ENCODE results near the gene TSPO2.

The TSPO2 gene

GRCh38 chr6:41043151-41043550 is 884 bp downstream of the TSPO2 start:
- Histone ChIP-seq H3K36me3 (ENCODE audit: control insufficient read depth, low read depth, low read length) (no peaks in the 10 kb centered on the region), H3K4me1 (ENCODE audit: control insufficient read depth, low read depth, low read length) (peaks cover 3% of the 10 kb centered on the region), H3K27me3 (ENCODE audit: control insufficient read depth, insufficient read depth, low read length) (no peaks in the 10 kb centered on the region), H3K27ac (ENCODE audit: low read length) (no peak overlapping the region), H3K4me3 (ENCODE audit: low read length) (no peak overlapping the region), H3K9me3 (ENCODE audit: control insufficient read depth, low read depth, low read length) (no peaks in the 10 kb centered on the region), H3K9ac (ENCODE audit: low read length) (no peak overlapping the region)

GRCh38 chr6:41045664-41046063 is 3.4 kb downstream of the TSPO2 start:
- Histone ChIP-seq H3K36me3 (ENCODE audit: control insufficient read depth, low read depth, low read length) (no peaks in the 10 kb centered on the region), H3K4me1 (ENCODE audit: control insufficient read depth, low read depth, low read length) (no peaks in the 10 kb centered on the region), H3K27me3 (ENCODE audit: control insufficient read depth, insufficient read depth, low read length) (no peaks in the 10 kb centered on the region), H3K9me3 (ENCODE audit: control insufficient read depth, low read depth, low read length) (no peaks in the 10 kb centered on the region), H3K9ac (ENCODE audit: low read length) (no peak overlapping the region), H3K27ac (ENCODE audit: low read length) (no peak overlapping the region), H3K4me3 (ENCODE audit: low read length) (no peak overlapping the region)

GRCh38 chr6:41046084-41046483 is 3.8 kb downstream of the TSPO2 start:
- no peak overlapping the region for H3K9ac ChIP-seq (ENCODE audit: low read length)
- H3K4me3 ChIP-seq (ENCODE audit: low read length), result no peak overlapping the region
- no peaks in the 10 kb centered on the region for H3K36me3 ChIP-seq (ENCODE audit: control insufficient read depth, low read depth, low read length)
- no peak overlapping the region for H3K27ac ChIP-seq (ENCODE audit: low read length)
- H3K4me1 ChIP-seq (ENCODE audit: control insufficient read depth, low read depth, low read length), result no peaks in the 10 kb centered on the region
- H3K9me3 ChIP-seq (ENCODE audit: control insufficient read depth, low read depth, low read length), result no peaks in the 10 kb centered on the region
- no peaks in the 10 kb centered on the region for H3K27me3 ChIP-seq (ENCODE audit: control insufficient read depth, insufficient read depth, low read length)

- Histone ChIP-seq H3K36me3 (ENCODE audit: control insufficient read depth, low read depth, low read length) (no peaks in the 10 kb centered on the region), H3K4me1 (ENCODE audit: control insufficient read depth, low read depth, low read length) (no peaks in the 10 kb centered on the region), H3K4me3 (ENCODE audit: low read length) (no peak overlapping the region), H3K27ac (ENCODE audit: low read length) (no peak overlapping the region), H3K9ac (ENCODE audit: low read length) (no peak overlapping the region), H3K9me3 (ENCODE audit: control insufficient read depth, low read depth, low read length) (no peaks in the 10 kb centered on the region), H3K27me3 (ENCODE audit: control insufficient read depth, insufficient read depth, low read length) (no peaks in the 10 kb centered on the region)
Measured at GRCh38 chr6:41047306-41047705, 5.0 kb downstream of the TSPO2 start.

GRCh38 chr6:41047745-41048732 is 5.8 kb downstream of the TSPO2 start:
- no peak overlapping the region for H3K27ac ChIP-seq (ENCODE audit: low read length)
- no peak overlapping the region for H3K4me3 ChIP-seq (ENCODE audit: low read length)
- H3K27me3 ChIP-seq (ENCODE audit: control insufficient read depth, insufficient read depth, low read length), result no peaks in the 10 kb centered on the region
- no peaks in the 10 kb centered on the region for H3K36me3 ChIP-seq (ENCODE audit: control insufficient read depth, low read depth, low read length)
- H3K4me1 ChIP-seq (ENCODE audit: control insufficient read depth, low read depth, low read length), result no peaks in the 10 kb centered on the region
- no peaks in the 10 kb centered on the region for H3K9me3 ChIP-seq (ENCODE audit: control insufficient read depth, low read depth, low read length)
- no peak overlapping the region for H3K9ac ChIP-seq (ENCODE audit: low read length)

- H3K27me3 ChIP-seq (ENCODE audit: control insufficient read depth, insufficient read depth, low read length), result no peaks in the 10 kb centered on the region
- H3K36me3 ChIP-seq (ENCODE audit: control insufficient read depth, low read depth, low read length), result no peaks in the 10 kb centered on the region
- H3K27ac ChIP-seq (ENCODE audit: low read length), result no peak overlapping the region
- no peak overlapping the region for H3K4me3 ChIP-seq (ENCODE audit: low read length)
- no peaks in the 10 kb centered on the region for H3K9me3 ChIP-seq (ENCODE audit: control insufficient read depth, low read depth, low read length)
- H3K4me1 ChIP-seq (ENCODE audit: control insufficient read depth, low read depth, low read length), result no peaks in the 10 kb centered on the region
- no peak overlapping the region for H3K9ac ChIP-seq (ENCODE audit: low read length)
Measured at GRCh38 chr6:41049521-41049920, 7.3 kb downstream of the TSPO2 start.

GRCh38 chr6:41049955-41050354 is 7.7 kb downstream of the TSPO2 start:
- H3K9ac ChIP-seq (ENCODE audit: low read length), result no peak overlapping the region
- no peaks in the 10 kb centered on the region for H3K9me3 ChIP-seq (ENCODE audit: control insufficient read depth, low read depth, low read length)
- H3K27me3 ChIP-seq (ENCODE audit: control insufficient read depth, insufficient read depth, low read length), result no peaks in the 10 kb centered on the region
- no peaks in the 10 kb centered on the region for H3K36me3 ChIP-seq (ENCODE audit: control insufficient read depth, low read depth, low read length)
- no peaks in the 10 kb centered on the region for H3K4me1 ChIP-seq (ENCODE audit: control insufficient read depth, low read depth, low read length)
- no peak overlapping the region for H3K27ac ChIP-seq (ENCODE audit: low read length)
- no peak overlapping the region for H3K4me3 ChIP-seq (ENCODE audit: low read length)

GRCh38 chr6:41050536-41050935 is 8.3 kb downstream of the TSPO2 start:
- Histone ChIP-seq H3K27me3 (ENCODE audit: control insufficient read depth, insufficient read depth, low read length) (no peaks in the 10 kb centered on the region), H3K4me1 (ENCODE audit: control insufficient read depth, low read depth, low read length) (no peaks in the 10 kb centered on the region), H3K9me3 (ENCODE audit: control insufficient read depth, low read depth, low read length) (no peaks in the 10 kb centered on the region), H3K9ac (ENCODE audit: low read length) (no peak overlapping the region), H3K4me3 (ENCODE audit: low read length) (no peak overlapping the region), H3K27ac (ENCODE audit: low read length) (no peak overlapping the region), H3K36me3 (ENCODE audit: control insufficient read depth, low read depth, low read length) (no peaks in the 10 kb centered on the region)

GRCh38 chr6:41051873-41052272 is 9.6 kb downstream of the TSPO2 start:
- H3K4me3 ChIP-seq (ENCODE audit: low read length), result no peak overlapping the region
- H3K27ac ChIP-seq (ENCODE audit: low read length), result no peak overlapping the region
- no peak overlapping the region for H3K9ac ChIP-seq (ENCODE audit: low read length)
- no peaks in the 10 kb centered on the region for H3K4me1 ChIP-seq (ENCODE audit: control insufficient read depth, low read depth, low read length)
- H3K9me3 ChIP-seq (ENCODE audit: control insufficient read depth, low read depth, low read length), result no peaks in the 10 kb centered on the region
- no peaks in the 10 kb centered on the region for H3K36me3 ChIP-seq (ENCODE audit: control insufficient read depth, low read depth, low read length)
- no peaks in the 10 kb centered on the region for H3K27me3 ChIP-seq (ENCODE audit: control insufficient read depth, insufficient read depth, low read length)

- H3K9me3 ChIP-seq (ENCODE audit: control insufficient read depth, low read depth, low read length), result no peaks in the 10 kb centered on the region
- no peaks in the 10 kb centered on the region for H3K27me3 ChIP-seq (ENCODE audit: control insufficient read depth, insufficient read depth, low read length)
- no peaks in the 10 kb centered on the region for H3K4me1 ChIP-seq (ENCODE audit: control insufficient read depth, low read depth, low read length)
- H3K27ac ChIP-seq (ENCODE audit: low read length), result no peak within 1 kb of the TSS
- H3K9ac ChIP-seq (ENCODE audit: low read length), result no peak within 1 kb of the TSS
- no peak within 1 kb of the TSS for H3K4me3 ChIP-seq (ENCODE audit: low read length)
- H3K36me3 ChIP-seq (ENCODE audit: control insufficient read depth, low read depth, low read length), result no peaks in the 10 kb centered on the region
Measured at GRCh38 chr6:41053041-41053440, 10.8 kb downstream of the TSPO2 start, which contains the start of gene APOBEC2. Gene APOBEC2, plus strand, starts transcription at chr6:41053202. Its CDS starts 146 bp downstream, at chr6:41053348.

- H3K9ac ChIP-seq (ENCODE audit: low read length), result no peak overlapping the region
- H3K36me3 ChIP-seq (ENCODE audit: control insufficient read depth, low read depth, low read length), result no peaks in the 10 kb centered on the region
- no peaks in the 10 kb centered on the region for H3K4me1 ChIP-seq (ENCODE audit: control insufficient read depth, low read depth, low read length)
- no peaks in the 10 kb centered on the region for H3K9me3 ChIP-seq (ENCODE audit: control insufficient read depth, low read depth, low read length)
- no peaks in the 10 kb centered on the region for H3K27me3 ChIP-seq (ENCODE audit: control insufficient read depth, insufficient read depth, low read length)
- H3K4me3 ChIP-seq (ENCODE audit: low read length), result no peak overlapping the region
- H3K27ac ChIP-seq (ENCODE audit: low read length), result no peak overlapping the region
Measured at GRCh38 chr6:41054511-41054910, 12.2 kb downstream of the TSPO2 start.

- Histone ChIP-seq H3K9ac (ENCODE audit: low read length) (no peak overlapping the region), H3K27ac (ENCODE audit: low read length) (no peak overlapping the region), H3K4me1 (ENCODE audit: control insufficient read depth, low read depth, low read length) (no peaks in the 10 kb centered on the region), H3K27me3 (ENCODE audit: control insufficient read depth, insufficient read depth, low read length) (no peaks in the 10 kb centered on the region), H3K9me3 (ENCODE audit: control insufficient read depth, low read depth, low read length) (no peaks in the 10 kb centered on the region), H3K4me3 (ENCODE audit: low read length) (no peak overlapping the region), H3K36me3 (ENCODE audit: control insufficient read depth, low read depth, low read length) (no peaks in the 10 kb centered on the region)
Measured at GRCh38 chr6:41055149-41055548, 12.9 kb downstream of the TSPO2 start.
